GM23338 (cell line): ENCODE data around the gene EEF2K. TPM values are rescaled to one million over a fixed set of nuclear protein-coding genes. Genes with fewer than 3 reads are reported as not detected.

Experiments used
- ATAC-seq: fragments of 200-7000 bp; cut with Tn5 transposase; 3 replicates; pipeline ENCODE4 v1.9.1; 2020
- DNase-seq: peaks from one replicate; pipeline ENCODE4 v3.0.0-alpha.2; 2015; ENCODE audit warnings: low spot score
- H2AFZ ChIP-seq: fragments of 200-600 bp; sonication (generic); 2 replicates; pipeline ENCODE4 v1.8.0; 2016; ENCODE audit warnings: antibody characterized with exemption, mild to moderate bottlenecking, moderate library complexity
- H3F3A ChIP-seq: fragments of 200-600 bp; sonication (generic); replicated peaks from 2 replicates; pipeline ENCODE4 v1.8.0; 2017; ENCODE audit warnings: antibody characterized with exemption, mixed run types, low read depth
- H3K27ac ChIP-seq: fragments of 200-600 bp; sonication (generic); 2 replicates; pipeline ENCODE4 v1.6.1; 2016; ENCODE audit warnings: low read depth
- H3K27me3 ChIP-seq: fragments of 200-600 bp; sonication (generic); 2 replicates; pipeline ENCODE4 v1.8.0; 2016; ENCODE audit warnings: mild to moderate bottlenecking, mixed run types, moderate library complexity; ENCODE audit not compliant: insufficient read depth
- H3K36me3 ChIP-seq: fragments of 200-600 bp; sonication (generic); 2 replicates; pipeline ENCODE4 v1.8.0; 2016; ENCODE audit warnings: mild to moderate bottlenecking; ENCODE audit not compliant: insufficient read depth
- H3K4me1 ChIP-seq: fragments of 200-600 bp; sonication (generic); 2 replicates; pipeline ENCODE4 v1.8.0; 2016; ENCODE audit warnings: mild to moderate bottlenecking, moderate library complexity; ENCODE audit not compliant: insufficient read depth
- H3K4me2 ChIP-seq: fragments of 200-600 bp; sonication (generic); 2 replicates; pipeline ENCODE4 v1.7.1; 2017; ENCODE audit warnings: mixed run types
- H3K4me3 ChIP-seq: fragments of 200-600 bp; sonication (generic); 2 replicates; pipeline ENCODE4 v1.6.1; 2016; ENCODE audit warnings: mixed run types
- H3K79me2 ChIP-seq: fragments of 200-600 bp; sonication (generic); replicated peaks from 2 replicates; pipeline ENCODE4 v1.8.0; 2017; ENCODE audit warnings: mild to moderate bottlenecking; ENCODE audit not compliant: insufficient read depth
- H3K9me2 ChIP-seq: fragments of 200-600 bp; sonication (generic); 2 replicates; pipeline ENCODE4 v1.8.0; 2017; ENCODE audit not compliant: insufficient read depth
- H4K20me1 ChIP-seq: fragments of 200-600 bp; sonication (generic); replicated peaks from 2 replicates; pipeline ENCODE4 v1.8.0; 2017; ENCODE audit warnings: mild to moderate bottlenecking; ENCODE audit not compliant: insufficient read depth
- H3K27ac Mint-ChIP-seq: 2 replicates; pipeline ENCODE4 v1.8.0; 2020; ENCODE audit warnings: inconsistent platforms, mild to moderate bottlenecking, moderate library complexity, mixed read lengths
- H3K27me3 Mint-ChIP-seq: 3 replicates; pipeline ENCODE4 v1.8.0; 2022; ENCODE audit warnings: low read depth, mild to moderate bottlenecking, moderate library complexity, mixed read lengths, inconsistent platforms; ENCODE audit not compliant: insufficient read depth, poor library complexity
- H3K36me3 Mint-ChIP-seq: 3 replicates; pipeline ENCODE4 v1.8.0; 2021; ENCODE audit warnings: low read depth, mild to moderate bottlenecking, inconsistent platforms, moderate library complexity, mixed read lengths
- H3K4me1 Mint-ChIP-seq: 3 replicates; pipeline ENCODE4 v1.8.0; 2020; ENCODE audit warnings: mild to moderate bottlenecking, inconsistent platforms, mixed read lengths
- H3K4me3 Mint-ChIP-seq: 3 replicates; pipeline ENCODE4 v1.8.0; 2021; ENCODE audit warnings: moderate library complexity, mild to moderate bottlenecking, inconsistent platforms, mixed read lengths
- H3K9me3 Mint-ChIP-seq: 3 replicates; pipeline ENCODE4 v1.8.0; 2020; ENCODE audit warnings: moderate library complexity, mild to moderate bottlenecking, inconsistent platforms, mixed read lengths
- CREB1 ChIP-seq: fragments of 250-450 bp; sonication (Bioruptor Pico); IDR thresholded peaks from 2 replicates; pipeline ENCODE4 v1.5.0; 2020; ENCODE audit warnings: low read depth, mild to moderate bottlenecking, moderate library complexity
- EZH2 ChIP-seq: fragments of 200-600 bp; sonication (generic); IDR thresholded peaks from one replicate; pipeline ENCODE4 v1.8.0; 2017; ENCODE audit warnings: antibody characterized with exemption, mild to moderate bottlenecking, low read depth; ENCODE audit not compliant: unreplicated experiment
- EZH2phosphoT487 ChIP-seq: fragments of 200-600 bp; sonication (generic); IDR thresholded peaks from one replicate; pipeline ENCODE4 v1.8.1; 2018; ENCODE audit warnings: antibody characterized with exemption; ENCODE audit not compliant: unreplicated experiment
- JUNB ChIP-seq: IDR thresholded peaks from one replicate; pipeline ENCODE4 v1.6.1; 2016; ENCODE audit warnings: antibody characterized with exemption; ENCODE audit not compliant: unreplicated experiment
- NANOG ChIP-seq: IDR thresholded peaks from 2 replicates; pipeline ENCODE4 v1.6.1; 2016; ENCODE audit warnings: antibody characterized with exemption, borderline replicate concordance
- POLR2AphosphoS5 ChIP-seq: IDR thresholded peaks from 2 replicates; pipeline ENCODE4 v1.6.1; 2016; ENCODE audit warnings: antibody characterized with exemption, low read depth
- STAT1 ChIP-seq: IDR thresholded peaks from one replicate; pipeline ENCODE4 v1.6.1; 2016; ENCODE audit warnings: antibody characterized with exemption; ENCODE audit not compliant: unreplicated experiment
- ZNF114 ChIP-seq: fragments of 250-450 bp; sonication (Bioruptor Pico); IDR thresholded peaks from 2 replicates; pipeline ENCODE4 v1.5.0; 2020; ENCODE audit warnings: mild to moderate bottlenecking, moderate library complexity
- ZNF331 ChIP-seq: fragments of 250-450 bp; sonication (Bioruptor Pico); IDR thresholded peaks from 2 replicates; pipeline ENCODE4 v1.5.0; 2020; ENCODE audit warnings: low read depth, mild to moderate bottlenecking, moderate library complexity
- polyA plus RNA-seq: library from polyadenylated mRNA; unstranded; fragments of >200 nt; fragmentation: Nextera tagmentation; extraction: Ambion mirVana; gene quantifications from 2 replicates; pipeline ENCODE4 v1.2.1, GENCODE V29; 2016
- total RNA-seq: library from RNA; depleted of rRNA; stranded (reverse); fragments of >200 nt; shearing (Covaris generic); gene quantifications from 2 replicates; pipeline ENCODE4 v1.2.3, GENCODE V29; 2014
- TF ChIP-seq, protein P1 (sequence below): IDR thresholded peaks from one replicate; pipeline ENCODE4 v1.6.1; 2018; ENCODE audit warnings: antibody characterized with exemption; ENCODE audit not compliant: unreplicated experiment
- TF ChIP-seq, protein P2 (sequence below): fragments of 250-450 bp; sonication (Bioruptor Pico); IDR thresholded peaks from 2 replicates; pipeline ENCODE4 v1.5.0; 2020; ENCODE audit warnings: mild to moderate bottlenecking, moderate library complexity
- TF ChIP-seq, protein P3 (sequence below), 2 experiments: fragments of 200-600 bp in 1 of 2; sonication (generic) in 1 of 2; conservative IDR thresholded peaks; 2 replicates each; pipeline versions ENCODE4 v1.5.1 to v1.6.1; 2016 to 2017; ENCODE audit warnings: antibody characterized with exemption in 2 of 2, low read depth in 2 of 2, mild to moderate bottlenecking in 2 of 2, moderate library complexity in 1 of 2
- TF ChIP-seq, protein P4 (sequence below): IDR thresholded peaks from 2 replicates; pipeline ENCODE4 v1.6.1; 2016; ENCODE audit warnings: antibody characterized with exemption

EEF2K gene
- total and polyA plus RNA-seq, 2 experiments from 2014 or later = 5.4 to 23.9 TPM

DNA sequence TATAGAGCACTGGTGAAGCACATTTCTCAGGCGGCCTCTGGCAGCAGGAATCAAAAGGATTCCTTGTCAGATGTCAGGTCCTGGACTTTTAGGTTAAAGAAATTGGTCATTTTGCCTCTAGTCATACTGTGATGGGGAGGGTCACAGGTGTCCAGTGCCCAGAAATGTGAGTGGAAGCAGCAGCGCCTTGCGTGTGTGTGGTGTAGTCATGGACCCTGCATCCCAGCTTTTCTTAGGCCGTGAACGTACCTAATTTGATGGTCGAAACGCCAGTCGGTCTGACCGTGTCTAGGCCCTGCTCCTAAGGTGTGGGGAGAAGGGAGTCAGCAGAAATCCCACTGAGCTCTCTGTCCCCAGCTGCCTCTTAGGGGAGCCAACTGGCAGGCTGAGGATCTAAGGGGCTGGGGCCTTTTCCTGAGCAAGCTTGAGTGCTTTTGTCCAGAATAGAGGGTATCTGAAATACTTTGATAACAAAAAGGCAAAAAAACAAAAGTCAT, 123.2 kb downstream of the EEF2K start:
- Histone ChIP-seq H2AFZ (no peak overlapping the region), H3K27ac (no peak overlapping the region), H3K4me3 (no peak overlapping the region), H3F3A (peaks cover 14% of the 10 kb centered on the region), H3K9me2 (no peaks in the 10 kb centered on the region), H3K4me2 (no peak overlapping the region), H3K27me3 (no peaks in the 10 kb centered on the region), H3K4me1 (no peaks in the 10 kb centered on the region), H3K79me2 (0 out of 2 replicates have a peak, but pooled peaks cover 5% of the 10 kb centered on the region), H3K36me3 (peaks cover 61% of the 10 kb centered on the region), H4K20me1 (peaks cover 17% of the 10 kb centered on the region)
- no peak overlapping the region for H3K27ac Mint-ChIP-seq
- DNase-seq (no peak), ATAC-seq (no peak)
- peaks cover 76% of the 10 kb centered on the region for H3K36me3 Mint-ChIP-seq
- no peak overlapping the region for H3K4me3 Mint-ChIP-seq
- H3K27me3 Mint-ChIP-seq = peaks cover 10% of the 10 kb centered on the region
- no peaks in the 10 kb centered on the region for H3K4me1 Mint-ChIP-seq
- no peaks in the 10 kb centered on the region for H3K9me3 Mint-ChIP-seq
- TF ChIP-seq, protein P1, sequence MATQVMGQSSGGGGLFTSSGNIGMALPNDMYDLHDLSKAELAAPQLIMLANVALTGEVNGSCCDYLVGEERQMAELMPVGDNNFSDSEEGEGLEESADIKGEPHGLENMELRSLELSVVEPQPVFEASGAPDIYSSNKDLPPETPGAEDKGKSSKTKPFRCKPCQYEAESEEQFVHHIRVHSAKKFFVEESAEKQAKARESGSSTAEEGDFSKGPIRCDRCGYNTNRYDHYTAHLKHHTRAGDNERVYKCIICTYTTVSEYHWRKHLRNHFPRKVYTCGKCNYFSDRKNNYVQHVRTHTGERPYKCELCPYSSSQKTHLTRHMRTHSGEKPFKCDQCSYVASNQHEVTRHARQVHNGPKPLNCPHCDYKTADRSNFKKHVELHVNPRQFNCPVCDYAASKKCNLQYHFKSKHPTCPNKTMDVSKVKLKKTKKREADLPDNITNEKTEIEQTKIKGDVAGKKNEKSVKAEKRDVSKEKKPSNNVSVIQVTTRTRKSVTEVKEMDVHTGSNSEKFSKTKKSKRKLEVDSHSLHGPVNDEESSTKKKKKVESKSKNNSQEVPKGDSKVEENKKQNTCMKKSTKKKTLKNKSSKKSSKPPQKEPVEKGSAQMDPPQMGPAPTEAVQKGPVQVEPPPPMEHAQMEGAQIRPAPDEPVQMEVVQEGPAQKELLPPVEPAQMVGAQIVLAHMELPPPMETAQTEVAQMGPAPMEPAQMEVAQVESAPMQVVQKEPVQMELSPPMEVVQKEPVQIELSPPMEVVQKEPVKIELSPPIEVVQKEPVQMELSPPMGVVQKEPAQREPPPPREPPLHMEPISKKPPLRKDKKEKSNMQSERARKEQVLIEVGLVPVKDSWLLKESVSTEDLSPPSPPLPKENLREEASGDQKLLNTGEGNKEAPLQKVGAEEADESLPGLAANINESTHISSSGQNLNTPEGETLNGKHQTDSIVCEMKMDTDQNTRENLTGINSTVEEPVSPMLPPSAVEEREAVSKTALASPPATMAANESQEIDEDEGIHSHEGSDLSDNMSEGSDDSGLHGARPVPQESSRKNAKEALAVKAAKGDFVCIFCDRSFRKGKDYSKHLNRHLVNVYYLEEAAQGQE = no peak
- TF ChIP-seq ZNF114 (CRISPR knock-in tag) = no peak
- TF ChIP-seq EZH2 = no peak
- no peak for TF ChIP-seq JUNB
- TF ChIP-seq NANOG = no peak
- TF ChIP-seq, protein P2, sequence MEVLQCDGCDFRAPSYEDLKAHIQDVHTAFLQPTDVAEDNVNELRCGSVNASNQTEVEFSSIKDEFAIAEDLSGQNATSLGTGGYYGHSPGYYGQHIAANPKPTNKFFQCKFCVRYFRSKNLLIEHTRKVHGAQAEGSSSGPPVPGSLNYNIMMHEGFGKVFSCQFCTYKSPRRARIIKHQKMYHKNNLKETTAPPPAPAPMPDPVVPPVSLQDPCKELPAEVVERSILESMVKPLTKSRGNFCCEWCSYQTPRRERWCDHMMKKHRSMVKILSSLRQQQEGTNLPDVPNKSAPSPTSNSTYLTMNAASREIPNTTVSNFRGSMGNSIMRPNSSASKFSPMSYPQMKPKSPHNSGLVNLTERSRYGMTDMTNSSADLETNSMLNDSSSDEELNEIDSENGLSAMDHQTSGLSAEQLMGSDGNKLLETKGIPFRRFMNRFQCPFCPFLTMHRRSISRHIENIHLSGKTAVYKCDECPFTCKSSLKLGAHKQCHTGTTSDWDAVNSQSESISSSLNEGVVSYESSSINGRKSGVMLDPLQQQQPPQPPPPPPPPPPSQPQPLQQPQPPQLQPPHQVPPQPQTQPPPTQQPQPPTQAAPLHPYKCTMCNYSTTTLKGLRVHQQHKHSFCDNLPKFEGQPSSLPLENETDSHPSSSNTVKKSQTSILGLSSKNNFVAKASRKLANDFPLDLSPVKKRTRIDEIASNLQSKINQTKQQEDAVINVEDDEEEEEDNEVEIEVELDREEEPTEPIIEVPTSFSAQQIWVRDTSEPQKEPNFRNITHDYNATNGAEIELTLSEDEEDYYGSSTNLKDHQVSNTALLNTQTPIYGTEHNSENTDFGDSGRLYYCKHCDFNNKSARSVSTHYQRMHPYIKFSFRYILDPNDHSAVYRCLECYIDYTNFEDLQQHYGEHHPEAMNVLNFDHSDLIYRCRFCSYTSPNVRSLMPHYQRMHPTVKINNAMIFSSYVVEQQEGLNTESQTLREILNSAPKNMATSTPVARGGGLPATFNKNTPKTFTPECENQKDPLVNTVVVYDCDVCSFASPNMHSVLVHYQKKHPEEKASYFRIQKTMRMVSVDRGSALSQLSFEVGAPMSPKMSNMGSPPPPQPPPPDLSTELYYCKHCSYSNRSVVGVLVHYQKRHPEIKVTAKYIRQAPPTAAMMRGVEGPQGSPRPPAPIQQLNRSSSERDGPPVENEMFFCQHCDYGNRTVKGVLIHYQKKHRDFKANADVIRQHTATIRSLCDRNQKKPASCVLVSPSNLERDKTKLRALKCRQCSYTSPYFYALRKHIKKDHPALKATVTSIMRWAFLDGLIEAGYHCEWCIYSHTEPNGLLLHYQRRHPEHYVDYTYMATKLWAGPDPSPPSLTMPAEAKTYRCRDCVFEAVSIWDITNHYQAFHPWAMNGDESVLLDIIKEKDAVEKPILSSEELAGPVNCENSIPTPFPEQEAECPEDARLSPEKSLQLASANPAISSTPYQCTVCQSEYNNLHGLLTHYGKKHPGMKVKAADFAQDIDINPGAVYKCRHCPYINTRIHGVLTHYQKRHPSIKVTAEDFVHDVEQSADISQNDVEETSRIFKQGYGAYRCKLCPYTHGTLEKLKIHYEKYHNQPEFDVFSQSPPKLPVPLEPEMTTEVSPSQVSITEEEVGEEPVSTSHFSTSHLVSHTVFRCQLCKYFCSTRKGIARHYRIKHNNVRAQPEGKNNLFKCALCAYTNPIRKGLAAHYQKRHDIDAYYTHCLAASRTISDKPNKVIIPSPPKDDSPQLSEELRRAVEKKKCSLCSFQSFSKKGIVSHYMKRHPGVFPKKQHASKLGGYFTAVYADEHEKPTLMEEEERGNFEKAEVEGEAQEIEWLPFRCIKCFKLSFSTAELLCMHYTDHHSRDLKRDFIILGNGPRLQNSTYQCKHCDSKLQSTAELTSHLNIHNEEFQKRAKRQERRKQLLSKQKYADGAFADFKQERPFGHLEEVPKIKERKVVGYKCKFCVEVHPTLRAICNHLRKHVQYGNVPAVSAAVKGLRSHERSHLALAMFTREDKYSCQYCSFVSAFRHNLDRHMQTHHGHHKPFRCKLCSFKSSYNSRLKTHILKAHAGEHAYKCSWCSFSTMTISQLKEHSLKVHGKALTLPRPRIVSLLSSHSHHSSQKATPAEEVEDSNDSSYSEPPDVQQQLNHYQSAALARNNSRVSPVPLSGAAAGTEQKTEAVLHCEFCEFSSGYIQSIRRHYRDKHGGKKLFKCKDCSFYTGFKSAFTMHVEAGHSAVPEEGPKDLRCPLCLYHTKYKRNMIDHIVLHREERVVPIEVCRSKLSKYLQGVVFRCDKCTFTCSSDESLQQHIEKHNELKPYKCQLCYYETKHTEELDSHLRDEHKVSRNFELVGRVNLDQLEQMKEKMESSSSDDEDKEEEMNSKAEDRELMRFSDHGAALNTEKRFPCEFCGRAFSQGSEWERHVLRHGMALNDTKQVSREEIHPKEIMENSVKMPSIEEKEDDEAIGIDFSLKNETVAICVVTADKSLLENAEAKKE (CRISPR knock-in tag) = no peak
- TF ChIP-seq POLR2AphosphoS5 = no peak
- TF ChIP-seq ZNF331 (CRISPR knock-in tag) = no peak
- TF ChIP-seq, protein P3, sequence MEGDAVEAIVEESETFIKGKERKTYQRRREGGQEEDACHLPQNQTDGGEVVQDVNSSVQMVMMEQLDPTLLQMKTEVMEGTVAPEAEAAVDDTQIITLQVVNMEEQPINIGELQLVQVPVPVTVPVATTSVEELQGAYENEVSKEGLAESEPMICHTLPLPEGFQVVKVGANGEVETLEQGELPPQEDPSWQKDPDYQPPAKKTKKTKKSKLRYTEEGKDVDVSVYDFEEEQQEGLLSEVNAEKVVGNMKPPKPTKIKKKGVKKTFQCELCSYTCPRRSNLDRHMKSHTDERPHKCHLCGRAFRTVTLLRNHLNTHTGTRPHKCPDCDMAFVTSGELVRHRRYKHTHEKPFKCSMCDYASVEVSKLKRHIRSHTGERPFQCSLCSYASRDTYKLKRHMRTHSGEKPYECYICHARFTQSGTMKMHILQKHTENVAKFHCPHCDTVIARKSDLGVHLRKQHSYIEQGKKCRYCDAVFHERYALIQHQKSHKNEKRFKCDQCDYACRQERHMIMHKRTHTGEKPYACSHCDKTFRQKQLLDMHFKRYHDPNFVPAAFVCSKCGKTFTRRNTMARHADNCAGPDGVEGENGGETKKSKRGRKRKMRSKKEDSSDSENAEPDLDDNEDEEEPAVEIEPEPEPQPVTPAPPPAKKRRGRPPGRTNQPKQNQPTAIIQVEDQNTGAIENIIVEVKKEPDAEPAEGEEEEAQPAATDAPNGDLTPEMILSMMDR (conservative IDR thresholded peaks at IDR 0.05; ENCODE audit: low read depth in 2 of 2) = no peak
- TF ChIP-seq STAT1 = no peak
- no peak for TF ChIP-seq CREB1
- TF ChIP-seq, protein P4, sequence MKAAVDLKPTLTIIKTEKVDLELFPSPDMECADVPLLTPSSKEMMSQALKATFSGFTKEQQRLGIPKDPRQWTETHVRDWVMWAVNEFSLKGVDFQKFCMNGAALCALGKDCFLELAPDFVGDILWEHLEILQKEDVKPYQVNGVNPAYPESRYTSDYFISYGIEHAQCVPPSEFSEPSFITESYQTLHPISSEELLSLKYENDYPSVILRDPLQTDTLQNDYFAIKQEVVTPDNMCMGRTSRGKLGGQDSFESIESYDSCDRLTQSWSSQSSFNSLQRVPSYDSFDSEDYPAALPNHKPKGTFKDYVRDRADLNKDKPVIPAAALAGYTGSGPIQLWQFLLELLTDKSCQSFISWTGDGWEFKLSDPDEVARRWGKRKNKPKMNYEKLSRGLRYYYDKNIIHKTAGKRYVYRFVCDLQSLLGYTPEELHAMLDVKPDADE = no peak
- no peak for TF ChIP-seq EZH2phosphoT487
